ENCODE results near the gene FAM219B. TPM values are rescaled to one million over a fixed set of nuclear protein-coding genes. Genes with fewer than 3 reads are reported as not detected.

Gene FAM219B
- total and polyA plus RNA-seq, 10 of the 15 experiments (the other 5 are each of a cell fraction or from before 2014, with no cell fraction given): 7.6 to 53.2 (median 29.4) TPM

- no peak overlapping the region for H3K4me3 ChIP-seq
- peaks cover 34% of the 10 kb centered on the region for H3K4me1 ChIP-seq (ENCODE audit: control insufficient read depth, insufficient read depth, low read length)
- no peak overlapping the region for H3K27ac ChIP-seq (ENCODE audit: control insufficient read depth, insufficient read depth)
- no peaks in the 10 kb centered on the region for H3K27me3 ChIP-seq (replicated peaks in 1 of 2; ENCODE audit: control insufficient read depth in 2 of 2, insufficient read depth in 2 of 2, low read length in 1 of 2)
- peaks cover 2 to 19% of the 10 kb centered on the region in 2 experiments; a peak in 3 of 4 replicates for H3K36me3 ChIP-seq (ENCODE audit: control insufficient read depth in 2 of 2, insufficient read depth in 2 of 2, low read length in 1 of 2)
- in situ Hi-C loops (cut with MboI): no loop called here
- ChIA-PET RAD21 (ENCODE audit: unreplicated experiment) (no interaction called here), SMC1A (ENCODE audit: uncharacterized antibody, unreplicated experiment) (interaction anchor here (0.6 to 6.5 kb wide), 3 partner anchors 8 to 97 kb away, joined by 3 to 120 read pairs (median 65); no protein-coding TSS in a partner anchor), CTCF (interaction anchor here (0.6 to 11.2 kb wide), 4 partner anchors 34 to 187 kb away, joined by 3 to 129 read pairs (median 4); no protein-coding TSS in a partner anchor), POLR2A (interaction anchor here (0.6 to 1.9 kb wide), 3 partner anchors 9 to 40 kb away, joined by 3 to 5 read pairs (median 5); partner anchors contain the start of gene ULK3)
- BruUV-seq (replicated peaks): no TSS peak
- H4K20me1 ChIP-seq (ENCODE audit: control insufficient read depth, insufficient read depth): peaks cover 2% of the 10 kb centered on the region; the same call in 1 of the 2 replicates
- peaks cover 67% of the 10 kb centered on the region for H3K79me2 ChIP-seq (ENCODE audit: control insufficient read depth, insufficient read depth, low read length)
- DNase-seq (ENCODE audit: low read depth, low spot score) (no peak), FAIRE-seq (no peak), ATAC-seq (no peak)
- H3K9ac ChIP-seq (ENCODE audit: control insufficient read depth, insufficient read depth, low read length): no peak overlapping the region
- H3K9me3 ChIP-seq (replicated peaks; ENCODE audit: control insufficient read depth, insufficient read depth, low read length): peaks cover 12% of the 10 kb centered on the region
- intact Hi-C loops (cut with micrococcal nuclease; ENCODE audit: unreplicated experiment): no loop called here
- H2AFZ ChIP-seq (ENCODE audit: control insufficient read depth, low read depth, low read length): no peak overlapping the region
- no peak overlapping the region for H3K4me2 ChIP-seq (ENCODE audit: control insufficient read depth, insufficient read depth)
- WGBS (ENCODE audit: insufficient coverage, insufficient replicate concordance, low lambda C conversion rate, missing lambda C conversion rate): 15% methylated on average over 6 of the region's 6 CpGs
- no peak for TF ChIP-seq KLF5 (IDR thresholded peaks at IDR 0.05; ENCODE audit: partially characterized antibody)
- TF ChIP-seq PML (IDR thresholded peaks at IDR 0.05; ENCODE audit: low read length): no peak
- TF ChIP-seq NRF1 (conservative IDR thresholded peaks at IDR 0.05; ENCODE audit: low read depth, low read length): no peak
- TF ChIP-seq SIX5 (IDR thresholded peaks at IDR 0.05; ENCODE audit: low read depth, low read length, severe bottlenecking): no peak
- TF ChIP-seq ZBTB11 (CRISPR knock-in tag; IDR thresholded peaks at IDR 0.05): no peak
- no peak for TF ChIP-seq JUNB (IDR thresholded peaks at IDR 0.05)
- no peak for TF ChIP-seq NFIC (IDR thresholded peaks at IDR 0.05; ENCODE audit: low read depth, low read length)
- TF ChIP-seq STAT1 (conservative IDR thresholded peaks at IDR 0.05): no peak
- no peak for TF ChIP-seq RELA (IDR thresholded peaks at IDR 0.05; ENCODE audit: borderline replicate concordance, partially characterized antibody)
Observed at GRCh38 chr15:74866090-74866489, 40.6 kb downstream of the FAM219B start.

All from GM12878 (cell line).